Type B pancreatic cell (in vitro differentiated cells): ENCODE data around the gene TCAP. TPM values are rescaled to one million over a fixed set of nuclear protein-coding genes. Genes with fewer than 3 reads are reported as not detected.

Experiments
- DNase-seq: peaks from one replicate; pipeline ENCODE4 v3.0.0; 2021; ENCODE audit warnings: mixed read lengths; ENCODE audit not compliant: unreplicated experiment; ENCODE audit errors: extremely low spot score
- H3K27ac Mint-ChIP-seq: 2 replicates; pipeline ENCODE4 v1.8.0; 2021; ENCODE audit warnings: mild to moderate bottlenecking, mixed read lengths
- H3K27me3 Mint-ChIP-seq: 2 replicates; pipeline ENCODE4 v1.8.0; 2021; ENCODE audit warnings: mixed read lengths
- H3K36me3 Mint-ChIP-seq: 2 replicates; pipeline ENCODE4 v1.8.0; 2021; ENCODE audit warnings: mixed read lengths
- H3K4me1 Mint-ChIP-seq: one replicate; pipeline ENCODE4 v1.8.0; 2021; ENCODE audit warnings: mixed read lengths; ENCODE audit not compliant: unreplicated experiment
- H3K4me3 Mint-ChIP-seq: 2 replicates; pipeline ENCODE4 v1.8.0; 2021; ENCODE audit warnings: mild to moderate bottlenecking, mixed read lengths
- H3K9me3 Mint-ChIP-seq: 2 replicates; pipeline ENCODE4 v1.8.0; 2021; ENCODE audit warnings: mixed read lengths
- CTCF ChIP-seq: fragments of 200-600 bp; sonication (generic); conservative IDR thresholded peaks from 2 replicates; pipeline ENCODE4 v1.5.0; 2021; ENCODE audit warnings: antibody characterized with exemption, mild to moderate bottlenecking
- total RNA-seq: library from RNA; stranded (reverse); gene quantifications from 2 replicates; pipeline ENCODE4 v1.2.1, GENCODE V29; 2021; ENCODE audit warnings: low replicate concordance

Gene TCAP
- total RNA-seq, 1 donor from 2014 or later, result 2.4 TPM

- H3K4me3 Mint-ChIP-seq, result peak within 1 kb of the TSS; percentile 79
- H3K27ac Mint-ChIP-seq, result peak within 1 kb of the TSS; percentile 48
- peak; percentile 84 for DNase-seq
- H3K36me3 Mint-ChIP-seq, result no peaks in the 10 kb centered on the region
- H3K27me3 Mint-ChIP-seq, result peaks cover 12% of the 10 kb centered on the region
- H3K9me3 Mint-ChIP-seq, result no peaks in the 10 kb centered on the region
- TF ChIP-seq CTCF, result peak; percentile 80
- peaks cover 10% of the 10 kb centered on the region for H3K4me1 Mint-ChIP-seq
Measured at GRCh38 chr17:39667945-39668924, 3.1 kb downstream of the TCAP start, which contains the start of gene PNMT. Gene PNMT, plus strand, starts transcription at chr17:39668453. Its CDS starts 23 bp downstream, at chr17:39668476.

- H3K36me3 Mint-ChIP-seq, result no peaks in the 10 kb centered on the region
- no peaks in the 10 kb centered on the region for H3K9me3 Mint-ChIP-seq
- no peak for DNase-seq
- peaks cover 6% of the 10 kb centered on the region for H3K4me1 Mint-ChIP-seq
- H3K27ac Mint-ChIP-seq, result peak overlapping the region; percentile 19
- H3K27me3 Mint-ChIP-seq, result peaks cover 12% of the 10 kb centered on the region
- TF ChIP-seq CTCF, result no peak
- H3K4me3 Mint-ChIP-seq, result no peak overlapping the region
Measured at GRCh38 chr17:39669897-39670735, 5.0 kb downstream of the TCAP start.

- no peak for TF ChIP-seq CTCF
- Mint-ChIP-seq H3K27me3 (peaks cover 12% of the 10 kb centered on the region), H3K27ac (peak overlapping the region; percentile 19), H3K9me3 (no peaks in the 10 kb centered on the region), H3K4me1 (peaks cover 10% of the 10 kb centered on the region), H3K36me3 (no peaks in the 10 kb centered on the region), H3K4me3 (no peak overlapping the region)
- DNase-seq, result no peak
Measured at GRCh38 chr17:39670746-39671145, 5.6 kb downstream of the TCAP start.

GRCh38 chr17:39671651-39672521 is 6.7 kb downstream of the TCAP start:
- peak; percentile 72 for TF ChIP-seq CTCF
- no peaks in the 10 kb centered on the region for H3K9me3 Mint-ChIP-seq
- H3K27me3 Mint-ChIP-seq, result peaks cover 9% of the 10 kb centered on the region
- peaks cover 10% of the 10 kb centered on the region for H3K4me1 Mint-ChIP-seq
- DNase-seq, result no peak
- H3K36me3 Mint-ChIP-seq, result no peaks in the 10 kb centered on the region
- H3K27ac Mint-ChIP-seq, result peak overlapping the region; percentile 77
- no peak overlapping the region for H3K4me3 Mint-ChIP-seq
